Measurements from ENCODE around the gene ZNF691. TPM values are rescaled to one million over a fixed set of nuclear protein-coding genes. Genes with fewer than 3 reads are reported as not detected.

The ZNF691 gene, protein sequence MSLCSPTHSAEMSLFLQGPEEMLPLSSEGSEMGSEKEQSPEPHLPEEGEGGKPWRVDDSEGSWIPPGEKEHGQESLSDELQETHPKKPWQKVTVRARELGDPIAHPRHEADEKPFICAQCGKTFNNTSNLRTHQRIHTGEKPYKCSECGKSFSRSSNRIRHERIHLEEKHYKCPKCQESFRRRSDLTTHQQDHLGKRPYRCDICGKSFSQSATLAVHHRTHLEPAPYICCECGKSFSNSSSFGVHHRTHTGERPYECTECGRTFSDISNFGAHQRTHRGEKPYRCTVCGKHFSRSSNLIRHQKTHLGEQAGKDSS
- 6.0 to 7.9 TPM (median 6.5 TPM) in 5 replicates for total RNA-seq (2022; extraction: Qiagen RNA extraction)

GRCh38 chr1:42846257-42847110, at the start of gene ZNF691:
ZNF691 (plus strand) TSS chr1:42846613; CDS start chr1:42849659, 3,046 bp downstream.

GRCh38 chr1:42816585-42817439, 29.6 kb upstream of the ZNF691 start, which contains the start of the genes ERMAP and SVBP:
ERMAP (plus strand) TSS chr1:42817122; CDS start chr1:42830449, 13,327 bp downstream.
SVBP (minus strand) TSS chr1:42817397; CDS start chr1:42816544, 853 bp downstream.

Other genes starting within 250 kb of the ZNF691 start
- 58.6 to 73.0 TPM (median 63.3 TPM) in 5 replicates for gene PPIH, start 188.2 kb upstream of the ZNF691 start, total RNA-seq (2022; extraction: Qiagen RNA extraction)
- gene YBX1, start 164.2 kb upstream of the ZNF691 start, total RNA-seq (2022; extraction: Qiagen RNA extraction): 734 to 809 TPM (median 780 TPM) in 5 replicates
- gene CLDN19, start 106.4 kb upstream of the ZNF691 start, total RNA-seq (2022; extraction: Qiagen RNA extraction): not detected in 5 replicates
- gene P3H1, start 79.6 kb upstream of the ZNF691 start, total RNA-seq (2022; extraction: Qiagen RNA extraction): 24.9 to 32.8 TPM (median 31.5 TPM) in 5 replicates
- 3.2 to 4.6 TPM (median 3.9 TPM) in 5 replicates for gene C1orf50, start 79.4 kb upstream of the ZNF691 start, total RNA-seq (2022; extraction: Qiagen RNA extraction)
- 0.06 to 0.32 TPM (median 0.12 TPM) in 4 of 5 replicates, not detected in the other for gene TMEM269, start 61.6 kb upstream of the ZNF691 start, total RNA-seq (2022; extraction: Qiagen RNA extraction)
- 3.4 to 4.3 TPM (median 3.6 TPM) in 5 replicates for gene ERMAP, start 29.5 kb upstream of the ZNF691 start, total RNA-seq (2022; extraction: Qiagen RNA extraction)
- gene SVBP, start 29.2 kb upstream of the ZNF691 start, total RNA-seq (2022; extraction: Qiagen RNA extraction): 13.4 to 16.0 TPM (median 15.0 TPM) in 5 replicates
- 96.1 to 110 TPM (median 100 TPM) in 5 replicates for gene SLC2A1, start 112.3 kb downstream of the ZNF691 start, total RNA-seq (2022; extraction: Qiagen RNA extraction)

Data from A549 treated with Mapracorat at 1 μM for 4 hours (cell line).